Measurements from ENCODE around the gene GULP1.

GRCh38 chr2:188256420-188256819, 35.3 kb upstream of the GULP1 start:
- no peak for TF ChIP-seq ZNF302 (tag by site-specific recombination; IDR thresholded peaks at IDR 0.05; ENCODE audit: low read depth)
- TF ChIP-seq ZNF174 (tag by site-specific recombination; IDR thresholded peaks at IDR 0.05) = no peak
- TF ChIP-seq, protein P1, sequence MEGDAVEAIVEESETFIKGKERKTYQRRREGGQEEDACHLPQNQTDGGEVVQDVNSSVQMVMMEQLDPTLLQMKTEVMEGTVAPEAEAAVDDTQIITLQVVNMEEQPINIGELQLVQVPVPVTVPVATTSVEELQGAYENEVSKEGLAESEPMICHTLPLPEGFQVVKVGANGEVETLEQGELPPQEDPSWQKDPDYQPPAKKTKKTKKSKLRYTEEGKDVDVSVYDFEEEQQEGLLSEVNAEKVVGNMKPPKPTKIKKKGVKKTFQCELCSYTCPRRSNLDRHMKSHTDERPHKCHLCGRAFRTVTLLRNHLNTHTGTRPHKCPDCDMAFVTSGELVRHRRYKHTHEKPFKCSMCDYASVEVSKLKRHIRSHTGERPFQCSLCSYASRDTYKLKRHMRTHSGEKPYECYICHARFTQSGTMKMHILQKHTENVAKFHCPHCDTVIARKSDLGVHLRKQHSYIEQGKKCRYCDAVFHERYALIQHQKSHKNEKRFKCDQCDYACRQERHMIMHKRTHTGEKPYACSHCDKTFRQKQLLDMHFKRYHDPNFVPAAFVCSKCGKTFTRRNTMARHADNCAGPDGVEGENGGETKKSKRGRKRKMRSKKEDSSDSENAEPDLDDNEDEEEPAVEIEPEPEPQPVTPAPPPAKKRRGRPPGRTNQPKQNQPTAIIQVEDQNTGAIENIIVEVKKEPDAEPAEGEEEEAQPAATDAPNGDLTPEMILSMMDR (tag by site-specific recombination; IDR thresholded peaks at IDR 0.05) = no peak
- no peak for TF ChIP-seq ZNF501 (tag by site-specific recombination; IDR thresholded peaks at IDR 0.05)
- TF ChIP-seq SETDB1 (IDR thresholded peaks at IDR 0.05; ENCODE audit: insufficient read length, low read length) = no peak
- no peak for TF ChIP-seq ZNF623 (tag by site-specific recombination; IDR thresholded peaks at IDR 0.05)
- no peak for TF ChIP-seq GLIS1 (tag by site-specific recombination; IDR thresholded peaks at IDR 0.05)
- TF ChIP-seq ZFP69B (tag by site-specific recombination; IDR thresholded peaks at IDR 0.05) = no peak
- no peak for TF ChIP-seq ZNF571 (tag by site-specific recombination; IDR thresholded peaks at IDR 0.05)
- no peak for TF ChIP-seq ZNF140 (tag by site-specific recombination; IDR thresholded peaks at IDR 0.05)
- TF ChIP-seq ZNF248 (tag by site-specific recombination; IDR thresholded peaks at IDR 0.05) = no peak
- no peak for TF ChIP-seq TCF7L2 (IDR thresholded peaks at IDR 0.05; ENCODE audit: borderline replicate concordance, low read depth, low read length)

Measured in HEK293 (cell line).